Mesodermal cell (in vitro differentiated cells): ENCODE measurements around the gene COL6A2.
"Not testable (repeated sequence)": the region's sequence is repeated elsewhere in the genome, so short reads cannot be mapped to it uniquely, and the experiment has no call there.

ENCODE experiments used
- H3K27ac ChIP-seq: 2 replicates; pipeline ENCODE4 v1.7.0; 2013; ENCODE audit warnings: mild to moderate bottlenecking, low read depth, low read length, moderate library complexity; ENCODE audit not compliant: severe bottlenecking
- H3K36me3 ChIP-seq: 2 replicates; pipeline ENCODE4 v1.7.1; 2013; ENCODE audit warnings: mild to moderate bottlenecking, low read length, moderate library complexity; ENCODE audit not compliant: control insufficient read depth, insufficient read depth
- H3K4me1 ChIP-seq: one replicate; pipeline ENCODE4 v1.7.1; 2013; ENCODE audit warnings: mild to moderate bottlenecking, low read length; ENCODE audit not compliant: insufficient read depth, control insufficient read depth, poor library complexity, severe bottlenecking
- H3K4me3 ChIP-seq: 2 replicates; pipeline ENCODE4 v1.7.0; 2013; ENCODE audit warnings: low read length, control low read depth, mild to moderate bottlenecking; ENCODE audit not compliant: insufficient read depth, poor library complexity, severe bottlenecking; ENCODE audit errors: extremely low read depth
- H3K9me3 ChIP-seq: 2 replicates; pipeline ENCODE4 v1.7.1; 2013; ENCODE audit warnings: mild to moderate bottlenecking, low read length, moderate library complexity; ENCODE audit not compliant: control insufficient read depth
- WGBS, 2 experiments: methylation state at CpG; one replicate each; pipeline ENCODE4 v1.1.5; 2013; ENCODE audit warnings: missing lambda C conversion rate in 2 of 2; ENCODE audit not compliant: insufficient coverage in 2 of 2; 5-methylcytosine and 5-hydroxymethylcytosine counted together

COL6A2 gene

GRCh38 chr21:46161633-46162592 lies 64.0 kb downstream of the COL6A2 start:
- H3K4me3 ChIP-seq = no peak overlapping the region
- peaks cover 9% of the 10 kb centered on the region for H3K9me3 ChIP-seq
- 95 to 96% methylated on average over 46 to 66 of the region's 72 CpGs for WGBS, 2 experiments
- peaks cover 23% of the 10 kb centered on the region for H3K36me3 ChIP-seq
- no peaks in the 10 kb centered on the region for H3K4me1 ChIP-seq
- no peak overlapping the region for H3K27ac ChIP-seq

- Histone ChIP-seq H3K36me3 (peaks cover 23% of the 10 kb centered on the region), H3K4me1 (no peaks in the 10 kb centered on the region), H3K4me3 (no peak overlapping the region), H3K9me3 (peaks cover 9% of the 10 kb centered on the region), H3K27ac (no peak overlapping the region)
- WGBS, 2 experiments = 96 to 100% methylated on average over 2 to 4 of the region's 4 CpGs
Observed at GRCh38 chr21:46163380-46163779, 65.5 kb downstream of the COL6A2 start.

DNA sequence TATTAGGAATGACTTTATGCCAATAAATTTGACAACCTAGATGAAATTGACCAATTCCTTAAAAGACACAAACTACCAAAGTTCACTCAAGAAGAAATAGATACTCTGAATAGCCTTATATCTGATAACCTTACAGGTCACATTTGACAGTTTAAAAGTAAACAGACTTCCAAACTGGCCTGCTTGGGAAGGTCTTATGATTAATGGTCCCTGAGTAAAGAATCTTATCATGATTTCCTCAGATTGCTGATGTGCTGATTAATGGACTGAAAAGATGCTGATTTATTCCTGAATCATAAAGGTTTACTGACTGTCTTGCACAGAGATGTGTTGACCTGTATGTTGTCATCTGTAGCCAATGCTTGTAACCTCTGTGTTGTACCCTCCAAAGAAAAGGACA lies 67.2 kb downstream of the COL6A2 start:
- Histone ChIP-seq H3K4me1 (no peaks in the 10 kb centered on the region), H3K36me3 (peaks cover 16% of the 10 kb centered on the region), H3K27ac (no peak overlapping the region), H3K9me3 (peaks cover 9% of the 10 kb centered on the region), H3K4me3 (no peak overlapping the region)

GRCh38 chr21:46168238-46168637 lies 70.3 kb downstream of the COL6A2 start:
- no peak overlapping the region for H3K4me3 ChIP-seq
- WGBS, 2 experiments = 93 to 94% methylated on average over 13 to 14 of the region's 14 CpGs
- no peak overlapping the region for H3K27ac ChIP-seq
- no peaks in the 10 kb centered on the region for H3K4me1 ChIP-seq
- no peaks in the 10 kb centered on the region for H3K9me3 ChIP-seq
- H3K36me3 ChIP-seq = peaks cover 4% of the 10 kb centered on the region

DNA sequence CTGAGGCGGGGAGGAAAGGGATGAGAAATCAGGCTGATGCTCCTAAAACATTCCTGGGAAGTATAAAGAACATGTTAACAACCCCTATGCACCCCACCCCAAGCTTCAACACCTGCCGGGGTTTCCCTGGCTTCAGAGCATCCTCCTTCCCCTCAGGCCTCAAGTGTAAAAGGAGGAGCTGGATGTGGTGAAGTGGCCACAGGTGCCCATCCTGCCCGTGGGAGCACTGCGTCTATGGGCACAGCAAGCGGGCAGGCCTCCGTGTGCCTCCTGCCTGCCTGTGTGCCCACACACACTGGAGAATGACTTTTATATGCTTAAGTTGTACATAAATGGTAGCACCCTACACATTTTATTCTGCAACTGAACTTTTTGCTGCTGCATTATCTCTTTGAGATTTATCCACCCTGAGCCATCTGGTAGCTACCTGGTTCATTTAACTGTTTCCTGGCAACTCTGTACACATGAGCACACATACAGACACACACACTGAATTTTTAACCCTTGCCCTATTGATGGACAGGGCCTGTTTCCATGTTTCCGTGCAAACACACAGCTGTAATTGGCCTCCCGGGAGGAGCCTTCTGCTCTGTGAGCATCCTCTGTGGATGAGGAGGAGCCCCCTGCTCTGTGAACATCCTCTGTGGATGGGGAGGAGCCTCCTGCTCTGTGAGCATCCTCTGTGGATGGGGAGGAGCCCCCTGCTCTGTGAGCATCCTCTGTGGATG lies 70.9 kb downstream of the COL6A2 start:
- 95 to 96% methylated on average over 4 to 5 of the region's 8 CpGs for WGBS, 2 experiments
- H3K27ac ChIP-seq = no peak overlapping the region

GRCh38 chr21:46170436-46171193 lies 72.7 kb downstream of the COL6A2 start:
- 100% methylated on average over 1 of the region's 1 CpG for WGBS, 2 experiments
- H3K27ac ChIP-seq, H3K4me3 ChIP-seq, H3K4me1 ChIP-seq, H3K36me3 ChIP-seq, H3K9me3 ChIP-seq: not testable (repeated sequence)

More for the DNA sequence above, 70.9 kb downstream of the COL6A2 start:
- Histone ChIP-seq H3K36me3 (peaks cover 3% of the 10 kb centered on the region), H3K4me3 (no peak overlapping the region), H3K9me3 (no peaks in the 10 kb centered on the region), H3K4me1 (no peaks in the 10 kb centered on the region)

GRCh38 chr21:46171585-46171984 lies 73.7 kb downstream of the COL6A2 start:
- Histone ChIP-seq H3K9me3 (peaks cover 4% of the 10 kb centered on the region), H3K36me3 (no peaks in the 10 kb centered on the region), H3K27ac (no peak overlapping the region), H3K4me3 (no peak overlapping the region), H3K4me1 (no peaks in the 10 kb centered on the region)
- WGBS, 2 experiments = 100% methylated on average over 1 to 2 of the region's 2 CpGs

DNA sequence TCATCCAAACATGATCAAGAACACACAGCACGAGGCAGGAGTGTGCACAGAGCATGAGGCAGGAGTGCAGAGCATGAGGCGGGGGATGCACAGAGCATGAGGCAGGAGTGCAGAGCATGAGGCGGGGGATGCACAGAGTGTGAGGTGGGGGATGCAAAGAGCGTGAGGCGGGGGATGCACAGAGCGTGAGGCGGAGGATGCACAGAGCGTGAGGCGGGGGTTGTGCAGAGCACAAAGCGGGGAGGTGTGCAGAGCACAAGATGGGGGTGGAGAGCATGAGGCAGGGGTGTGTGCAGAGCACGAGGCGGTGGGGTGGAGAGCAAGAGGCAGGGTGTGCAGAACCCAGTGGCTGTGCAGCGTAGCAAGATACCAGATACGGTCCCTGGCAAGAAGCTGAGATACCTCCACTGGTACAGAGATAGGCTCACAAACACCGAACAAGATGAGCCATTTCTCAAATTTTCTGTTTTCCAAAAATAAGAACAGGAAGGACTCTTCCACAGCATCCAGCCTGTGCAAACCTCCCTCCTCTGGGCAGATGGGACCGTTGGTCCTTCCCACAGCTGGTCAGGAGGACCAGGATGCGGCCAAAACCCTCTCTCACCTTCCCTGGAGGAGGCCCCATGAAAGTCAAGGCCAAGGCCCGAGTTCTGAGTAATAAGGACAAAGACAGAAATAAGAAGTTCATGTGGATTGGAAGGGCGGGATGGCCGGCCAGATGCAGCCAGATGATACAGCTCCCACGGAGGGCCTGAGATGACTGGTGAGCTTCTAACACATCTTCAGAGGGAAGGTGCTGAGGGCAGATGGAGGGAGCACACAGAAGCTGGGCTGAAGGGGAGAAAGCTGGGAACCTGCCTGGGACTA lies 74.3 kb downstream of the COL6A2 start:
- no peak overlapping the region for H3K4me3 ChIP-seq
- H3K4me1 ChIP-seq = no peaks in the 10 kb centered on the region
- H3K9me3 ChIP-seq = peaks cover 11% of the 10 kb centered on the region
- WGBS, 2 experiments = 96 to 97% methylated on average over 10 to 12 of the region's 21 CpGs
- H3K27ac ChIP-seq = no peak overlapping the region
- no peaks in the 10 kb centered on the region for H3K36me3 ChIP-seq

DNA sequence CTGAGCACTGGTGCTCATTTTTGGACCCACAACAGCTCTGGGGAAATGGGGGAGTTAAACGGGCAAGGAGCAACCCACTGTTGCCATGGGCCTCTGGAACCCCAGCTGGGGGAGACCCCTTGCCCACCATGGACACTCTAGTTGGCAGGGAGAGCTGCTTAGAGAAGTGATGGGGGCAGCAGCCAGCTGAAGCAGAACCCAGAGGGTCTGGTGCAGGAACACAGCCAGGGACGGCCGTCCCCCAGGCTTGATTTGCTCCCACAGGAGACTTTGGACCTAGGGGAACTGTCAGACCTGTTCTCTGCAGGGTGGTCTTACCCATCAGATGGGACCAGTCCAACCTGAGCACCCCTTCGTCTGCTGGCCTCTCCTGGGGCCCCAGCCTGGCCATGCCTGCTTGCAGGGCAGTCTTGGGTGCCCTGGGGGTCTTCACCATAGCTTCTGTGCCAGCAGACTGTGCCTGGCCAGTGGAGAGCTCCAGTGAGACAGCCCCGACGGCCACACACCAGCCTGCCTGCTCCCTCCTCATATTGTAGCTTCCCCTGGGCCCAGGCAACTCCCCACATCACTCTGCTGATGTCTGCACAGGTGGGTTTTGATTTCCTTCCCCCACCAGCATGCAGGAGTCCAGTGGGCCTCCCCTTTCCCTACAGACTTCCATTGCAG lies 75.1 kb downstream of the COL6A2 start:
- H3K27ac ChIP-seq = no peak overlapping the region
- H3K9me3 ChIP-seq = peaks cover 17% of the 10 kb centered on the region
- WGBS, 2 experiments = 91 to 95% methylated on average over 5 to 6 of the region's 6 CpGs
- no peak overlapping the region for H3K4me3 ChIP-seq
- H3K4me1 ChIP-seq = no peaks in the 10 kb centered on the region
- H3K36me3 ChIP-seq = no peaks in the 10 kb centered on the region
